GM21723 (cell line): ENCODE results near the gene COX7C.
"Not testable (repeated sequence)": the region's sequence is repeated elsewhere in the genome, so short reads cannot be mapped to it uniquely, and the experiment has no call there.

ENCODE experiments used
- ATAC-seq: cut with Tn5 transposase; IDR thresholded peaks from one replicate; pipeline ENCODE4 v1.9.1; 2021; ENCODE audit warnings: mild to moderate bottlenecking, moderate library complexity; ENCODE audit not compliant: unreplicated experiment

COX7C gene

DNA sequence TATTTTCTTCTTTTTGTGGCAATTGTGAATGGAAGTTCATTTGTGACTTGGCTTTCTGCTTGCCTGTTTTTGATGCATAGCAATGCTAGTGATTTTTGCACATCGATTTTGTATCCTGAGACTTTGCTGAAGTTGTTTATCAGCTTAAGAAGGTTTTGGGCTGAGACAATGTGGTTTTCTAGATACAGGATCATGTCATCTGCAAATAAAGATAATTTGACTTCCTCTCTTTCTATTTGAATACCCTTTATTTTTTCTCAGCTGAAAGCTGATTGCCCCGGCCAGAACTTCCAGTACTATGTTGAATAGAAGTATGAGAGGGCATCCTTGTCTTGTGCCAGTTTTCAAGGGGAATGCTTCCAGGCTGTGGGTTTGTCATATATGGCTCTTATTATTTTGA, 43.0 kb downstream of the COX7C start:
- not testable (repeated sequence) for ATAC-seq

DNA sequence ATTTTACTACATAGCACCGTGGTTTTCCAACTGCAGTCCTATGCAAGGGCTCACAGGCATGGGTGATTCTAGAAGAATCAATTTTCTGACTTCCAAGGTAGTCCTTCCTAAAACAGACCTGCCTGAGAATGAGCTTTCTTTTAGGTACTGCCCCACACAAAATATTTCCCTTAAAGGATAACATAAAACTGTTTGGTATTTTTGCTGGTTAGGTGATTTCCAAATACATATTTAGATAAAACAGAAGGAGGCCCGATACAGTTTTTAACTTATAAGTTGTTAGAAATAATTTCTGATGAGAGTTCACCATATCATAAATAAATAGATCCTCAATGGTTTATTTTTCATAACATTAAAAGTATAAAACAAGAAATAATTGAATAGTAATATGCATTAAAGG, 46.4 kb downstream of the COX7C start:
- no peak for ATAC-seq

DNA sequence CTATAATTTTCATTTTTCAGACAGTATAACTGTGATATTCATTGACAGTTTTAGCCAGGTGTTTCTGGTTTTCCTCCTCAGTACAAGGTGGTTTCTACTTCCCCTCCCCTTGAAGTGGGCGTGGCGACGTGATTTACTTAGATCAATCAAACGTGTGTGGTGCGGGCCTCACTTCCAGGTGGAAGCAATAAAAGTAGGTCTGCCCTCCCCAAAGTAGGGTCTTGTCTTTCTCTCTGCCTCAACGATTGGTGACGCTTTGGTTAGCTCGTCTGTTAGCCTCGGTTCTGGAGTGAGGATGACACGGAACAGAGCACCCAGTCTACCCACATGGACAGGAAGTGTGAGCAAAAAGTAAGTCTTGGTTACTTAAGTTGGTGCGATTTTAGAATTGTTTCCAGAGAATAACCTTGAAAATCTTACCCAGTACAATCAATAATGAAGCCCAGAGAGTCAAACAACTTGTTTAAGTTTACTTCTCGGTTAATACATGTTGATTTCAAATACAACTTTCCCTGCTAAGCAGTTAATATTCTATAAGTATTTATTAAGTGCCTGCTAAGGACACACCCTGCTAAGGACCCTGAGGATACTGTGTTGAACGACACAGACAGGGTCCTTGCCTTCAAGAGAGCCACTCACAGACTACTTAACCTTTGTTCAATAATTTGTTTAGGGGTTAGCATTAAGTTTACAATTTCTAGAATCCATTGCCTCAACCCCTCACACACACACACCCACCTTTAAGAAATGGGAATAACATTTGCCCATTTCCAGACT, 48.4 kb downstream of the COX7C start:
- no peak for ATAC-seq

DNA sequence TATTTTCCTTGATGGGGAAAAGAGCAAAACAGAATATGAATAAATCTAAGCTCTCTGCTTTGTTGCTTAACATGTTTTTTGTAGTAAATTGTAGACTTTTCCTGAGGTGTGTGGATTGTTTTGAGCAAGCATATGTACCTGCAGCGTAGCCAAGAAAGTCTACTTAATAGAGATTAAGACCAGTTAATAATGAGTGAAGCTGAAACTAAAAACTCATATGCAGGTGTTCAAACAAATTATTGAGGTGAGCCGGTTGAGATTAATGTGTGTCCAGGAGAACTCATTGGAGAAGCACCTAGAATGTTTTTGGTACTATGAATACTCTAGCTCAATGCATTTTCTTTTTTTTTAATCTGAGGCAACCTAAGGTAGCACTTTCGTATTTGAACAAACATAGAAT, 49.2 kb downstream of the COX7C start:
- ATAC-seq, result no peak
